Fibroblast of lung (primary cell): ENCODE data around the gene ZNRF3.

ENCODE experiments used
- EZH2 ChIP-seq: IDR thresholded peaks from 2 replicates; pipeline ENCODE4 v1.5.1; 2012; ENCODE audit warnings: low read length, control low read depth, mild to moderate bottlenecking; ENCODE audit errors: missing control alignments
- TF ChIP-seq, protein P1 (sequence below), 2 donors: IDR thresholded peaks in 1 of 2; conservative IDR thresholded peaks in 1 of 2; 1 replicate in 1 of 2; 2 replicates in 1 of 2; pipeline ENCODE4 v1.5.1; 2011 to 2012; ENCODE audit warnings: low read length in 2 of 2, control low read depth in 1 of 2, inconsistent platforms in 1 of 2, low read depth in 1 of 2, mild to moderate bottlenecking in 1 of 2

DNA sequence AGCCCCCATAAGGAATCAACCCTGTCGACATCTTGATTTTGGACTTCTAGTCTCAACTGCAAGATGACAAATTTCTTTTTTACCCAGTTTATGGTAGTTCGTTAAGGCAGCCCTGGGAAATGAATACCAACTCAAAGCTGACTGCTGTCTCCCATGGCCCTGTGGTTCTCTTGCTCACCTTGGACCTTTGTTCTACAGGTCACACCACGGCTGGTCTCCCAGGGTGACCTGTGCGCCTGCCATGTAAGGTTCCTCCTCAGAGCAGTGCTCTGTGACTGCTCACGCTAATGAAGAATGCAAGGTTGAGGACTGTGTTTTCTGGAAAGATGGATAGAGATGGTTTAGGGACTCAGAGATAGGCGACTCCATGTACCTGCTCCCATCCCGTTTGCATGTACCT lies 68.2 kb downstream of the ZNRF3 start:
- TF ChIP-seq, protein P1, sequence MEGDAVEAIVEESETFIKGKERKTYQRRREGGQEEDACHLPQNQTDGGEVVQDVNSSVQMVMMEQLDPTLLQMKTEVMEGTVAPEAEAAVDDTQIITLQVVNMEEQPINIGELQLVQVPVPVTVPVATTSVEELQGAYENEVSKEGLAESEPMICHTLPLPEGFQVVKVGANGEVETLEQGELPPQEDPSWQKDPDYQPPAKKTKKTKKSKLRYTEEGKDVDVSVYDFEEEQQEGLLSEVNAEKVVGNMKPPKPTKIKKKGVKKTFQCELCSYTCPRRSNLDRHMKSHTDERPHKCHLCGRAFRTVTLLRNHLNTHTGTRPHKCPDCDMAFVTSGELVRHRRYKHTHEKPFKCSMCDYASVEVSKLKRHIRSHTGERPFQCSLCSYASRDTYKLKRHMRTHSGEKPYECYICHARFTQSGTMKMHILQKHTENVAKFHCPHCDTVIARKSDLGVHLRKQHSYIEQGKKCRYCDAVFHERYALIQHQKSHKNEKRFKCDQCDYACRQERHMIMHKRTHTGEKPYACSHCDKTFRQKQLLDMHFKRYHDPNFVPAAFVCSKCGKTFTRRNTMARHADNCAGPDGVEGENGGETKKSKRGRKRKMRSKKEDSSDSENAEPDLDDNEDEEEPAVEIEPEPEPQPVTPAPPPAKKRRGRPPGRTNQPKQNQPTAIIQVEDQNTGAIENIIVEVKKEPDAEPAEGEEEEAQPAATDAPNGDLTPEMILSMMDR (conservative IDR thresholded peaks at IDR 0.05 in 1 of 2, IDR thresholded peaks at IDR 0.05 in 1 of 2; ENCODE audit: low read depth in 1 of 2, low read length in 2 of 2): no peak
- TF ChIP-seq EZH2: no peak
